Liver (tissue), 3 donors: ENCODE measurements around the gene SH3GL3.

ENCODE experiments used
- ATF3 ChIP-seq: IDR thresholded peaks from 2 replicates; pipeline ENCODE4 v1.6.1; 2016; ENCODE audit warnings: antibody characterized with exemption
- CTCF ChIP-seq: fragments of 150-350 bp; IDR thresholded peaks from 2 replicates; pipeline ENCODE4 v1.5.1; 2017; ENCODE audit warnings: improper control_type of control experiment, low read depth, low read length; ENCODE audit not compliant: missing input control
- EGR1 ChIP-seq, 2 donors: IDR thresholded peaks; 2 replicates each; pipeline ENCODE4 v1.6.1; 2016 to 2018; ENCODE audit warnings: antibody characterized with exemption in 2 of 2, low read depth in 2 of 2
- GABPA ChIP-seq, 2 donors: IDR thresholded peaks in 1 of 2; conservative IDR thresholded peaks in 1 of 2; 2 replicates each; pipeline ENCODE4 v1.6.1; 2016; ENCODE audit warnings: antibody characterized with exemption in 2 of 2, mild to moderate bottlenecking in 1 of 2, moderate library complexity in 1 of 2
- HNF4G ChIP-seq: IDR thresholded peaks from 2 replicates; pipeline ENCODE4 v1.6.1; 2016; ENCODE audit warnings: antibody characterized with exemption
- JUND ChIP-seq, 2 donors: IDR thresholded peaks; 2 replicates each; pipeline ENCODE4 v1.6.1; 2016; ENCODE audit warnings: antibody characterized with exemption in 2 of 2
- MAX ChIP-seq: IDR thresholded peaks from 2 replicates; pipeline ENCODE4 v1.6.1; 2016; ENCODE audit warnings: antibody characterized with exemption
- RAD21 ChIP-seq, 2 donors: IDR thresholded peaks; 2 replicates each; pipeline ENCODE4 v1.6.1; 2016; ENCODE audit warnings: antibody characterized with exemption in 2 of 2, mild to moderate bottlenecking in 2 of 2
- REST ChIP-seq: IDR thresholded peaks from 2 replicates; pipeline ENCODE4 v1.6.1; 2016; ENCODE audit warnings: antibody characterized with exemption, mild to moderate bottlenecking
- RXRA ChIP-seq, 2 donors: IDR thresholded peaks; 2 replicates each; pipeline ENCODE4 v1.6.1; 2017 to 2018; ENCODE audit warnings: antibody characterized with exemption in 2 of 2, mild to moderate bottlenecking in 1 of 2
- SP1 ChIP-seq: IDR thresholded peaks from 2 replicates; pipeline ENCODE4 v1.6.1; 2018; ENCODE audit warnings: antibody characterized with exemption, mild to moderate bottlenecking
- YY1 ChIP-seq: IDR thresholded peaks from 2 replicates; pipeline ENCODE4 v1.6.1; 2016; ENCODE audit warnings: antibody characterized with exemption, mild to moderate bottlenecking
- ZBTB33 ChIP-seq: IDR thresholded peaks from 2 replicates; pipeline ENCODE4 v1.6.1; 2016; ENCODE audit warnings: antibody characterized with exemption
- donor health status: healthy.
- donor health status: healthy.

GRCh38 chr15:83545804-83546511 is 98.8 kb downstream of the SH3GL3 start:
- TF ChIP-seq CTCF (no peak), RXRA (IDR thresholded peaks at IDR 0.05) (no peak), RAD21 (IDR thresholded peaks at IDR 0.05) (no peak), EGR1 (IDR thresholded peaks at IDR 0.05; ENCODE audit: low read depth in 2 of 2) (no peak), ATF3 (no peak), ZBTB33 (no peak), SP1 (no peak), JUND (IDR thresholded peaks at IDR 0.05) (no peak), HNF4G (no peak), YY1 (no peak), MAX (no peak), REST (no peak), GABPA (IDR thresholded peaks at IDR 0.05 in 1 of 2, conservative IDR thresholded peaks at IDR 0.05 in 1 of 2) (no peak)
